A549 (cell line): ENCODE results near the gene MYO18A.

Experiments used
- BHLHE40 ChIP-seq: IDR thresholded peaks from 2 replicates; pipeline ENCODE4 v1.6.1; 2012; ENCODE audit warnings: low read depth, low read length, inconsistent platforms
- CBX2 ChIP-seq: fragments of 200-600 bp; sonication (generic); IDR thresholded peaks from 2 replicates; pipeline ENCODE4 v1.6.1; 2016; ENCODE audit warnings: low read depth, mild to moderate bottlenecking, borderline replicate concordance
- CHD2 ChIP-seq: fragments of 150-350 bp; IDR thresholded peaks from 2 replicates; pipeline ENCODE4 v1.6.1; 2014; ENCODE audit warnings: low read length; ENCODE audit not compliant: partially characterized antibody
- CHD4 ChIP-seq: fragments of 200-600 bp; sonication (generic); IDR thresholded peaks from 2 replicates; pipeline ENCODE4 v1.6.1; 2016; ENCODE audit warnings: antibody characterized with exemption, mild to moderate bottlenecking, borderline replicate concordance
- CTCF ChIP-seq: fragments of >200 bp; sonication (Bioruptor Twin); formaldehyde crosslinking; IDR thresholded peaks from 3 replicates; pipeline ENCODE4 v1.5.1; 2016
- EP300 ChIP-seq, 2 experiments: fragments of >200 bp; sonication (Bioruptor Twin); formaldehyde crosslinking; IDR thresholded peaks; 2 replicates in 1 of 2; 3 replicates in 1 of 2; pipeline ENCODE4 v1.6.1; 2016 to 2017
- NR3C1 ChIP-seq: fragments of >200 bp; sonication (Bioruptor Twin); formaldehyde crosslinking; IDR thresholded peaks from 3 replicates; pipeline ENCODE4 v1.6.1; 2017
- POLR2A ChIP-seq: IDR thresholded peaks from 2 replicates; pipeline ENCODE4 v1.6.1; 2012; ENCODE audit warnings: mild to moderate bottlenecking, low read length
- POLR2AphosphoS2 ChIP-seq: conservative IDR thresholded peaks from 2 replicates; pipeline ENCODE4 v1.6.1; 2012; ENCODE audit warnings: low read length, improper control_type of control experiment, inconsistent platforms
- RFX5 ChIP-seq: fragments of 450-650 bp; IDR thresholded peaks from 2 replicates; pipeline ENCODE4 v1.7.1; 2014; ENCODE audit warnings: antibody characterized with exemption, mild to moderate bottlenecking, moderate library complexity
- RNF2 ChIP-seq: fragments of 200-600 bp; sonication (generic); IDR thresholded peaks from 2 replicates; pipeline ENCODE4 v1.6.1; 2016; ENCODE audit warnings: low read depth, mild to moderate bottlenecking, antibody characterized with exemption, moderate library complexity, borderline replicate concordance
- USF2 ChIP-seq: fragments of 450-650 bp; IDR thresholded peaks from 2 replicates; pipeline ENCODE4 v1.6.1; 2014; ENCODE audit warnings: antibody characterized with exemption
- ZFP36 ChIP-seq: fragments of 450-650 bp; IDR thresholded peaks from 2 replicates; pipeline ENCODE4 v1.6.1; 2014; ENCODE audit warnings: borderline replicate concordance; ENCODE audit not compliant: partially characterized antibody

GRCh38 chr17:29084541-29085146 is 95.6 kb downstream of the MYO18A start:
- no peak for TF ChIP-seq BHLHE40
- no peak for TF ChIP-seq EP300 (IDR thresholded peaks at IDR 0.05)
- TF ChIP-seq CTCF, result no peak
- TF ChIP-seq POLR2A, result no peak
- TF ChIP-seq CBX2, result no peak
- no peak for TF ChIP-seq ZFP36
- no peak for TF ChIP-seq CHD2
- TF ChIP-seq CHD4, result no peak
- no peak for TF ChIP-seq USF2
- TF ChIP-seq NR3C1, result no peak
- TF ChIP-seq RFX5, result no peak
- TF ChIP-seq RNF2, result no peak
- TF ChIP-seq POLR2AphosphoS2, result no peak
